Thyroid gland (tissue), 4 donors: ENCODE data around the gene TAB2.

Experiments
- POLR2A ChIP-seq, 2 donors: fragments of 450-650 bp; IDR thresholded peaks; one replicate each; pipeline ENCODE4 v1.6.1; 2017; ENCODE audit warnings: antibody characterized with exemption in 2 of 2, mild to moderate bottlenecking in 2 of 2, moderate library complexity in 1 of 2
- TF ChIP-seq, protein P1 (sequence below), 6 experiments: fragments of 200-600 bp in 3 of 6; fragments of 450-650 bp in 3 of 6; sonication (generic) in 3 of 6; IDR thresholded peaks; one replicate each; pipeline ENCODE4 v1.5.1; 2016 to 2019; ENCODE audit warnings: antibody characterized with exemption in 6 of 6, mild to moderate bottlenecking in 2 of 6, inconsistent platforms in 1 of 6, moderate library complexity in 1 of 6

DNA sequence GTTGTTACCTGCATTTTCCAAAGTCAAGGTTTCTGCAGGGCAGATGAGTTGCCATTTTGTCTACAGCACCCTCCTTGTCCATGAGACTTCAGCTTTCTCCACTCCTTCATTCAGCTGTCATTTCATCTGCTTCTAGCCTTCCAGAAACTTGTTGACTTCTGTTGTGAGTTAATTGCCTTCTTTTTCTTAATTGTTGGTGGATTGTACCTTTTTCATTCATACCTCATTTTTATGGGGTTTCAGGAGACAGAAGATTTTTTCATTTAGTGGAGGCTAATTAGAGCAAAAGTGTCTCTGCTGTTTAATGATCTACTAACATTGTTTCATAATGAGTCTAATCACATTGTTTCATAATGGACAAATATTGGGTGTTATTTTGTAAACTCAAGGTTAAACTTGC lies 75.0 kb downstream of the TAB2 start:
- TF ChIP-seq, protein P1, sequence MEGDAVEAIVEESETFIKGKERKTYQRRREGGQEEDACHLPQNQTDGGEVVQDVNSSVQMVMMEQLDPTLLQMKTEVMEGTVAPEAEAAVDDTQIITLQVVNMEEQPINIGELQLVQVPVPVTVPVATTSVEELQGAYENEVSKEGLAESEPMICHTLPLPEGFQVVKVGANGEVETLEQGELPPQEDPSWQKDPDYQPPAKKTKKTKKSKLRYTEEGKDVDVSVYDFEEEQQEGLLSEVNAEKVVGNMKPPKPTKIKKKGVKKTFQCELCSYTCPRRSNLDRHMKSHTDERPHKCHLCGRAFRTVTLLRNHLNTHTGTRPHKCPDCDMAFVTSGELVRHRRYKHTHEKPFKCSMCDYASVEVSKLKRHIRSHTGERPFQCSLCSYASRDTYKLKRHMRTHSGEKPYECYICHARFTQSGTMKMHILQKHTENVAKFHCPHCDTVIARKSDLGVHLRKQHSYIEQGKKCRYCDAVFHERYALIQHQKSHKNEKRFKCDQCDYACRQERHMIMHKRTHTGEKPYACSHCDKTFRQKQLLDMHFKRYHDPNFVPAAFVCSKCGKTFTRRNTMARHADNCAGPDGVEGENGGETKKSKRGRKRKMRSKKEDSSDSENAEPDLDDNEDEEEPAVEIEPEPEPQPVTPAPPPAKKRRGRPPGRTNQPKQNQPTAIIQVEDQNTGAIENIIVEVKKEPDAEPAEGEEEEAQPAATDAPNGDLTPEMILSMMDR (IDR thresholded peaks at IDR 0.05): no peak
- no peak for TF ChIP-seq POLR2A (IDR thresholded peaks at IDR 0.05)
